PFSK-1 (cell line): ENCODE data around the gene MSGN1.

Source experiments
- FOXP2 ChIP-seq: optimal IDR thresholded peaks from 2 replicates; pipeline ENCODE3; 2011; ENCODE audit warnings: borderline replicate concordance, control low read depth, inconsistent platforms; ENCODE audit not compliant: insufficient read depth; ENCODE audit errors: extremely low read length, extremely low read depth
- POLR2AphosphoS5 ChIP-seq: IDR thresholded peaks from 2 replicates; pipeline ENCODE4 v1.6.1; 2012; ENCODE audit warnings: low read depth, mild to moderate bottlenecking, control low read depth, low read length, moderate library complexity
- SIN3A ChIP-seq: IDR thresholded peaks from 2 replicates; pipeline ENCODE4 v1.6.1; 2012; ENCODE audit warnings: mild to moderate bottlenecking, low read length, moderate library complexity, borderline replicate concordance; ENCODE audit not compliant: insufficient read depth
- TAF1 ChIP-seq: IDR thresholded peaks from 2 replicates; pipeline ENCODE4 v1.6.1; 2012; ENCODE audit warnings: low read length, control low read depth, borderline replicate concordance; ENCODE audit not compliant: insufficient read depth
- TF ChIP-seq, protein P1 (sequence below), 2 experiments: IDR thresholded peaks; 2 replicates each; pipeline versions ENCODE4 v1.6.1 to v1.8.0; 2011 to 2012; ENCODE audit warnings: low read depth in 2 of 2, low read length in 2 of 2, control low read depth in 1 of 2, inconsistent platforms in 1 of 2, mild to moderate bottlenecking in 1 of 2, moderate library complexity in 1 of 2; ENCODE audit not compliant: insufficient read depth in 1 of 2

The MSGN1 gene

DNA sequence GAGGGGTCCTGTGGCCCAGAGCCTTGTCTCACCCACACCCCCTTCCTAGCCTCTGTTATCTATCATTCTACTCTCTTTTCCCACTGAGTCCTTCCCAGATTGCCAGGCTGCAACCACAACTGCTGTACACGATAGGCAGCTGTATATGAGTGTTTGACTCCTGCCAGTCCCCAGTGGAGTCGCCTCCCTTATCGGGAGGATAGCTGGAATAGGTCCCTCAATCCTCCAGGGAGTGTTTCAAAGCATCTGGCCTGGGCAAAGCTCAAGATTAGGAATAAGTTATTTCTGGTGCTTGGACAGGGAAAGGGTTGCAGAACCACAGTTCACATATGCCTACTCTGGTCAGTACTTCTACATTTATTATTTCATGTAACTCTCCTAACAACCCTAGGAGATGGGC, 4.8 kb downstream of the MSGN1 start:
- TF ChIP-seq POLR2AphosphoS5 = no peak

- TF ChIP-seq POLR2AphosphoS5 = no peak
- no peak for TF ChIP-seq TAF1
- no peak for TF ChIP-seq SIN3A
Measured at GRCh38 chr2:17821535-17822444, 5.5 kb downstream of the MSGN1 start.

DNA sequence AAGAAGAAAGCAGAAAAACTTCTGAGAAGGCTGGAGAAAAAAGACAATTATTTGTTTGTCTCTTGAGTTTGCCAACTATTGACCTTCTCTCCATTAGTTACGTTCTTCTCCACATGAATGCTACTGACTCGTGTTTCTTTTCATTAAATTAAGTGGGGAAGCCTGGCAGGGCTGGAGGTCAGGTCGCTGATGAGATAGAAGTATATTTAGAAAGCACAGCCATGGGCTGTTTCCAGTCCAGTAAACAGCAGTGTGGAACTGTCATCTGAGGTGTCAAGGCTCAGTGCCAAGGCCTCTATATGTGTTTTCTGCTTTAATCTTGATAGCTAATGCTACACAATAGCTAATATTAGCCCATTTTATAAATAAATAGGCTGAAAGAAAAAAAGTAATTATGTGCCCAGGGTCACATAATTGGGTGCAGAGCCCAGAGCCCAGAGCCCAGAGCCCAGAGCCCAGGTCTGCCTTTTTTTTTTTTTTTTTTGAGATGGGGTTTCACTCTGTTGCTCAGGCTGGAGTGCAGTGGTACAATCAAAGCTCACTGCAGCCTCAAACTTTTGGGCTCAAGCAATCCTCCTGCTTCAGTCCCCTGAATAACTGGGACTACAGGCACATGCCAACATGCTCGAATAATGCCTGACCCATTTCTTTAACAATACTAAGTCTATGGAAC, 6.3 kb downstream of the MSGN1 start:
- TF ChIP-seq, protein P1, sequence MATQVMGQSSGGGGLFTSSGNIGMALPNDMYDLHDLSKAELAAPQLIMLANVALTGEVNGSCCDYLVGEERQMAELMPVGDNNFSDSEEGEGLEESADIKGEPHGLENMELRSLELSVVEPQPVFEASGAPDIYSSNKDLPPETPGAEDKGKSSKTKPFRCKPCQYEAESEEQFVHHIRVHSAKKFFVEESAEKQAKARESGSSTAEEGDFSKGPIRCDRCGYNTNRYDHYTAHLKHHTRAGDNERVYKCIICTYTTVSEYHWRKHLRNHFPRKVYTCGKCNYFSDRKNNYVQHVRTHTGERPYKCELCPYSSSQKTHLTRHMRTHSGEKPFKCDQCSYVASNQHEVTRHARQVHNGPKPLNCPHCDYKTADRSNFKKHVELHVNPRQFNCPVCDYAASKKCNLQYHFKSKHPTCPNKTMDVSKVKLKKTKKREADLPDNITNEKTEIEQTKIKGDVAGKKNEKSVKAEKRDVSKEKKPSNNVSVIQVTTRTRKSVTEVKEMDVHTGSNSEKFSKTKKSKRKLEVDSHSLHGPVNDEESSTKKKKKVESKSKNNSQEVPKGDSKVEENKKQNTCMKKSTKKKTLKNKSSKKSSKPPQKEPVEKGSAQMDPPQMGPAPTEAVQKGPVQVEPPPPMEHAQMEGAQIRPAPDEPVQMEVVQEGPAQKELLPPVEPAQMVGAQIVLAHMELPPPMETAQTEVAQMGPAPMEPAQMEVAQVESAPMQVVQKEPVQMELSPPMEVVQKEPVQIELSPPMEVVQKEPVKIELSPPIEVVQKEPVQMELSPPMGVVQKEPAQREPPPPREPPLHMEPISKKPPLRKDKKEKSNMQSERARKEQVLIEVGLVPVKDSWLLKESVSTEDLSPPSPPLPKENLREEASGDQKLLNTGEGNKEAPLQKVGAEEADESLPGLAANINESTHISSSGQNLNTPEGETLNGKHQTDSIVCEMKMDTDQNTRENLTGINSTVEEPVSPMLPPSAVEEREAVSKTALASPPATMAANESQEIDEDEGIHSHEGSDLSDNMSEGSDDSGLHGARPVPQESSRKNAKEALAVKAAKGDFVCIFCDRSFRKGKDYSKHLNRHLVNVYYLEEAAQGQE (IDR thresholded peaks at IDR 0.05; ENCODE audit: insufficient read depth in 1 of 2, low read depth in 2 of 2, low read length in 2 of 2) = no peak
- TF ChIP-seq POLR2AphosphoS5 = no peak
- TF ChIP-seq FOXP2 = no peak
- no peak for TF ChIP-seq TAF1
- TF ChIP-seq SIN3A = no peak

GRCh38 chr2:17827316-17827715, 11.1 kb downstream of the MSGN1 start:
- TF ChIP-seq TAF1 (no peak), SIN3A (no peak), FOXP2 (no peak), POLR2AphosphoS5 (no peak)
- TF ChIP-seq, protein P1 (IDR thresholded peaks at IDR 0.05; ENCODE audit: insufficient read depth in 1 of 2, low read depth in 2 of 2, low read length in 2 of 2) = no peak

- TF ChIP-seq POLR2AphosphoS5 = no peak
- TF ChIP-seq FOXP2 = no peak
- TF ChIP-seq, protein P1 (IDR thresholded peaks at IDR 0.05; ENCODE audit: insufficient read depth in 1 of 2, low read depth in 2 of 2, low read length in 2 of 2) = no peak
- TF ChIP-seq TAF1 = no peak
- no peak for TF ChIP-seq SIN3A
Measured at GRCh38 chr2:17827785-17828184, 11.5 kb downstream of the MSGN1 start.

GRCh38 chr2:17830053-17831034, 14.1 kb downstream of the MSGN1 start:
- TF ChIP-seq SIN3A (no peak), TAF1 (no peak), FOXP2 (no peak), POLR2AphosphoS5 (no peak)
- TF ChIP-seq, protein P1 (IDR thresholded peaks at IDR 0.05; ENCODE audit: insufficient read depth in 1 of 2, low read depth in 2 of 2, low read length in 2 of 2) = no peak
